Measurements from ENCODE around the gene METTL8.

- TF ChIP-seq CTCF (conservative IDR thresholded peaks at IDR 0.05), result no peak
- TF ChIP-seq ZFX (IDR thresholded peaks at IDR 0.05), result no peak
Measured at GRCh38 chr2:171431677-171432167, 2.1 kb downstream of the METTL8 start.
